GM21717 (cell line): ENCODE data around the gene ERBB4.

Experiments
- ATAC-seq: cut with Tn5 transposase; IDR thresholded peaks from one replicate; pipeline ENCODE4 v1.9.1; 2021; ENCODE audit warnings: mild to moderate bottlenecking, moderate library complexity; ENCODE audit not compliant: unreplicated experiment

The ERBB4 gene

GRCh38 chr2:212538305-212539071 lies at the start of gene ERBB4:
TSS of gene ERBB4 (minus strand) at chr2:212538802. CDS start at chr2:212538530, 272 bp downstream.
- ATAC-seq, result no peak

GRCh38 chr2:212580117-212580516 lies 41.5 kb upstream of the ERBB4 start:
- no peak for ATAC-seq

- ATAC-seq, result no peak
Observed at GRCh38 chr2:212556296-212556695, 17.7 kb upstream of the ERBB4 start.

- ATAC-seq, result no peak
Observed at GRCh38 chr2:212554233-212554632, 15.6 kb upstream of the ERBB4 start.

GRCh38 chr2:212549941-212550340 lies 11.3 kb upstream of the ERBB4 start:
- ATAC-seq, result no peak

- no peak for ATAC-seq
Observed at GRCh38 chr2:212549463-212549862, 10.9 kb upstream of the ERBB4 start.

GRCh38 chr2:212548455-212548819 lies 9.8 kb upstream of the ERBB4 start:
- no peak for ATAC-seq

- ATAC-seq, result no peak
Observed at GRCh38 chr2:212547716-212548454, 9.3 kb upstream of the ERBB4 start.

GRCh38 chr2:212546669-212547068 lies 8.1 kb upstream of the ERBB4 start:
- ATAC-seq, result no peak

GRCh38 chr2:212540341-212540740 lies 1.7 kb upstream of the ERBB4 start:
- no peak for ATAC-seq

- no peak for ATAC-seq
Observed at GRCh38 chr2:212539072-212539880, 674 bp upstream of the ERBB4 start.

- no peak for ATAC-seq
Observed at GRCh38 chr2:212537726-212538304, 787 bp downstream of the ERBB4 start.

- ATAC-seq, result no peak
Observed at GRCh38 chr2:212536817-212537725, 1.5 kb downstream of the ERBB4 start.

GRCh38 chr2:212535996-212536816 lies 2.4 kb downstream of the ERBB4 start:
- no peak for ATAC-seq

GRCh38 chr2:212534336-212534735 lies 4.3 kb downstream of the ERBB4 start:
- no peak for ATAC-seq

- ATAC-seq, result no peak
Observed at GRCh38 chr2:212532585-212532984, 6.0 kb downstream of the ERBB4 start.

- ATAC-seq, result no peak
Observed at GRCh38 chr2:212532087-212532486, 6.5 kb downstream of the ERBB4 start.

GRCh38 chr2:212531499-212531898 lies 7.1 kb downstream of the ERBB4 start:
- no peak for ATAC-seq

- ATAC-seq, result no peak
Observed at GRCh38 chr2:212530991-212531390, 7.6 kb downstream of the ERBB4 start.
